ENCODE data around the gene SEPTIN8. TPM values are rescaled to one million over a fixed set of nuclear protein-coding genes. Genes with fewer than 3 reads are reported as not detected.
A peak's percentile ranks its signal among the peaks of the same experiment; 100 is the strongest.

Gene SEPTIN8
- total RNA-seq, 1 experiment from 2014 or later = 38.2 TPM

GRCh38 chr5:132746592-132746953, 30.5 kb downstream of the SEPTIN8 start:
- no peaks in the 10 kb centered on the region for H4K20me1 ChIP-seq (ENCODE audit: control insufficient read depth, insufficient read depth, insufficient read length)
- H3K4me2 ChIP-seq (ENCODE audit: insufficient read depth, insufficient read length, low read length) = peak overlapping the region; percentile 23
- no peak overlapping the region for H2BK20ac ChIP-seq (ENCODE audit: low read depth, low read length, poor library complexity, severe bottlenecking)
- no peak overlapping the region for H3K18ac ChIP-seq (ENCODE audit: insufficient read length, low read depth, low read length)
- H2BK120ac ChIP-seq (ENCODE audit: low read depth, low read length, poor library complexity, severe bottlenecking) = no peak overlapping the region
- H3K9ac ChIP-seq (ENCODE audit: extremely low read depth, insufficient read length, low read length) = no peak overlapping the region
- no peak overlapping the region for H2BK15ac ChIP-seq (ENCODE audit: low read depth, low read length)
- H2BK12ac ChIP-seq (ENCODE audit: insufficient read length, low read depth, low read length) = no peak overlapping the region
- TF ChIP-seq CTCF (conservative IDR thresholded peaks at IDR 0.05) = no peak
- H3K27me3 ChIP-seq (ENCODE audit: insufficient read depth, low read length) = peaks cover 16% of the 10 kb centered on the region; the same call in 1 of the 2 replicates
- no peak overlapping the region for H2BK5ac ChIP-seq (ENCODE audit: insufficient read length, low read length)
- H3K23me2 ChIP-seq (ENCODE audit: insufficient read length, low read depth, low read length, poor library complexity, severe bottlenecking) = peaks cover 6% of the 10 kb centered on the region
- H3K14ac ChIP-seq (ENCODE audit: insufficient read depth, low read length) = no peak overlapping the region
- no peak overlapping the region for H4K91ac ChIP-seq (ENCODE audit: insufficient read length, low read depth, low read length)
- H3K79me1 ChIP-seq (ENCODE audit: insufficient read depth, low read depth, low read length, poor library complexity, severe bottlenecking) = no peaks in the 10 kb centered on the region
- H3K27ac ChIP-seq (ENCODE audit: insufficient read length, low read depth, low read length) = no peak overlapping the region
- no peaks in the 10 kb centered on the region for H3K9me3 ChIP-seq (ENCODE audit: control insufficient read depth, low read depth, low read length)
- H3K4me1 ChIP-seq (ENCODE audit: insufficient read depth, low read length) = no peaks in the 10 kb centered on the region
- no peak overlapping the region for H4K8ac ChIP-seq (replicated peaks; ENCODE audit: insufficient read length, low read depth, low read length)
- Mint-ChIP-seq H3K27me3 (ENCODE audit: low read depth) (peaks cover 69% of the 10 kb centered on the region), H3K36me3 (ENCODE audit: insufficient read depth in 1 of 3, low read depth in 3 of 3) (no peaks in the 10 kb centered on the region; a peak in 1 of 7 replicates), H3K4me1 (peaks cover 0 to 3% of the 10 kb centered on the region in 2 experiments; a peak in 1 of 4 replicates), H3K4me3 (peak overlapping the region; percentile 49 to 82; a peak in 4 of 5 replicates), H3K9me3 (peaks cover 0 to 7% of the 10 kb centered on the region in 2 experiments; a peak in 1 of 5 replicates), H3K27ac (no peak overlapping the region)
- no peak overlapping the region for H3T11ph ChIP-seq (ENCODE audit: low read length)
- no peak overlapping the region for H4K5ac ChIP-seq (ENCODE audit: insufficient read length, low read depth, low read length)
- no CpG with 5 or more reads among the region's 3 CpGs for WGBS (ENCODE audit: extremely low coverage, insufficient read length, low lambda C conversion rate)
- no peak overlapping the region for H2AFZ ChIP-seq (ENCODE audit: low read length)
- DNase-seq = no peak
- H3K79me2 ChIP-seq (ENCODE audit: insufficient read depth, low read length) = no peaks in the 10 kb centered on the region
- H3K4ac ChIP-seq (ENCODE audit: low read depth, low read length) = no peak overlapping the region
- H3K23ac ChIP-seq (ENCODE audit: insufficient read length, low read depth, low read length) = no peak overlapping the region
- no peak overlapping the region for H3K56ac ChIP-seq (ENCODE audit: insufficient read length, low read depth, low read length)
- H2AK5ac ChIP-seq (ENCODE audit: insufficient read length, low read length) = no peak overlapping the region

Measured in H9 (cell line).